ENCODE measurements around the gene LRIT3.
"Not testable (repeated sequence)": the region's sequence is repeated elsewhere in the genome, so short reads cannot be mapped to it uniquely, and the experiment has no call there.

LRIT3 gene

GRCh38 chr4:109850601-109851000 is 2.7 kb downstream of the LRIT3 start:
- no peak for DNase-seq

- not testable (repeated sequence) for DNase-seq
Measured at GRCh38 chr4:109859426-109860300, 11.8 kb downstream of the LRIT3 start.

GRCh38 chr4:109861271-109861670 is 13.4 kb downstream of the LRIT3 start:
- DNase-seq, result no peak

- DNase-seq, result no peak
Measured at GRCh38 chr4:109861916-109862511, 14.1 kb downstream of the LRIT3 start.

- DNase-seq, result no peak
Measured at GRCh38 chr4:109864134-109864533, 16.2 kb downstream of the LRIT3 start.

GRCh38 chr4:109870061-109870460 is 22.2 kb downstream of the LRIT3 start:
- DNase-seq, result no peak

- DNase-seq, result no peak
Measured at GRCh38 chr4:109872065-109872464, 24.2 kb downstream of the LRIT3 start.

GRCh38 chr4:109872950-109873656 is 25.2 kb downstream of the LRIT3 start:
- DNase-seq, result no peak

GRCh38 chr4:109873791-109874514 is 26.0 kb downstream of the LRIT3 start:
- DNase-seq, result no peak

GRCh38 chr4:109875106-109875505 is 27.2 kb downstream of the LRIT3 start:
- DNase-seq, result no peak

GRCh38 chr4:109875553-109875952 is 27.6 kb downstream of the LRIT3 start:
- not testable (repeated sequence) for DNase-seq

GRCh38 chr4:109876634-109877265 is 28.8 kb downstream of the LRIT3 start:
- no peak for DNase-seq

- DNase-seq, result no peak
Measured at GRCh38 chr4:109877400-109877799, 29.5 kb downstream of the LRIT3 start.

- no peak for DNase-seq
Measured at GRCh38 chr4:109878355-109878754, 30.4 kb downstream of the LRIT3 start.

- DNase-seq, result no peak
Measured at GRCh38 chr4:109879081-109879480, 31.2 kb downstream of the LRIT3 start.

GRCh38 chr4:109879636-109880314 is 31.9 kb downstream of the LRIT3 start:
- no peak for DNase-seq

GRCh38 chr4:109886303-109886702 is 38.4 kb downstream of the LRIT3 start:
- DNase-seq, result no peak

GRCh38 chr4:109887071-109887470 is 39.2 kb downstream of the LRIT3 start:
- DNase-seq, result no peak

- no peak for DNase-seq
Measured at GRCh38 chr4:109890076-109890475, 42.2 kb downstream of the LRIT3 start.

GRCh38 chr4:109902559-109903251 is 54.8 kb downstream of the LRIT3 start:
- DNase-seq, result no peak

GRCh38 chr4:109908731-109909130 is 60.8 kb downstream of the LRIT3 start:
- DNase-seq, result no peak

Data from NCI-H510A (cell line).